Measurements from ENCODE around the gene MMP17.

The MMP17 gene

DNA sequence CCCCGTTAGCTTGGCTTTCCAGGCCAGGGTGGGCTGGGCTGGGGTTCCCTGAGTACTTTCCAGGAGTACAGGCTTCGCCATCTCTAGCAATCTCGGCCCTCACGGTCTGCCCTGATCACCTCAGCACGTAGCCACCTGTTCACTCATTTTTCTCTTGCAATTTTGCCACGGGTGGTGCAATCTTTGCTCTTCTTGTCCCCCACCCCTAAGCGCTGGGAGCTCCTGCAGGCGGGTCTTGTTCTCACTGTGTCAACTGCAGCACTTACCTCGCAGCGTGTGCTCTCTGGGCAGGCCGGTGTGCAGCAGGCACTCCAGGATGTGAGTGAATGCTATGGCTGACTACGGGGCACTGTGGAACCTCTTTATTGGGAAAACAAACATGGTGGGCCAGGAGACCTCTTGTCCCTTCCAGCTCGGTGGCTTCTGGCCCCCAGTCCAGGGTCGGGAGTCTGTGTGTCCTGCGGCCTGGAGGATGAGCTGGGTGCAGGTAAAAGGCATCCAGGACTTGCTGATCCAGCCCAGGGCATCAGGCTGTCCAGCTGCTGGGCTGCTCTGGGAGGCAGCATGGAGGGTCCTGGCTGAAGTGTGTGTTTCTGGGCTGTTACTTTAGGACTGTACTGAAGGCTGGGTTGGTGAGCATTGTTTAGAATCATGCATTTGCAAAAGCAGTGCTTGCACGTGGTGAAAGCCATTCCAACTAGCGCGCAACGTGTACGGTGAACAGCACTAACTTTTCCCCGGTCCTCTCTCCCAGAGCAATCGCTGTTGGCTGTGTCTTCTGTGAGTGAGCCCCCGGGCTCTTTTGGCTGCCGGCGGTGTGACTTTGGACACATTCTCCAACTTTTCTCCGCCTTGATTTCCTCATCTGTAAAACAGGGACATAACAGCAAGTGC, 64.8 kb downstream of the MMP17 start:
- Histone ChIP-seq H2AFZ (ENCODE audit: low read length) (no peak overlapping the region), H3K4me3 (ENCODE audit: low read length) (no peak overlapping the region), H3K36me3 (replicated peaks; ENCODE audit: insufficient read depth, low read length) (no peaks in the 10 kb centered on the region), H3K4me2 (ENCODE audit: low read depth, low read length) (no peak overlapping the region), H4K20me1 (ENCODE audit: insufficient read depth, low read length) (no peaks in the 10 kb centered on the region), H3K27ac (ENCODE audit: low read length) (no peak overlapping the region), H3F3A (ENCODE audit: insufficient read depth, low read length) (no peaks in the 10 kb centered on the region), H3K9ac (ENCODE audit: low read length) (no peak overlapping the region), H3K9me2 (replicated peaks; ENCODE audit: insufficient read depth, low read length) (no peaks in the 10 kb centered on the region), H3K79me2 (ENCODE audit: low read length) (no peaks in the 10 kb centered on the region; the same call in 1 of the 2 replicates), H3K9me3 (replicated peaks; ENCODE audit: insufficient read depth, low read length) (no peaks in the 10 kb centered on the region), H3K27me3 (replicated peaks; ENCODE audit: insufficient read depth, low read length) (no peaks in the 10 kb centered on the region), H3K4me1 (ENCODE audit: low read length) (no peaks in the 10 kb centered on the region)
- no peak for TF ChIP-seq EZH2 (optimal IDR thresholded peaks at IDR 0.05; ENCODE audit: low read depth, low read length)
- TF ChIP-seq, protein P1, sequence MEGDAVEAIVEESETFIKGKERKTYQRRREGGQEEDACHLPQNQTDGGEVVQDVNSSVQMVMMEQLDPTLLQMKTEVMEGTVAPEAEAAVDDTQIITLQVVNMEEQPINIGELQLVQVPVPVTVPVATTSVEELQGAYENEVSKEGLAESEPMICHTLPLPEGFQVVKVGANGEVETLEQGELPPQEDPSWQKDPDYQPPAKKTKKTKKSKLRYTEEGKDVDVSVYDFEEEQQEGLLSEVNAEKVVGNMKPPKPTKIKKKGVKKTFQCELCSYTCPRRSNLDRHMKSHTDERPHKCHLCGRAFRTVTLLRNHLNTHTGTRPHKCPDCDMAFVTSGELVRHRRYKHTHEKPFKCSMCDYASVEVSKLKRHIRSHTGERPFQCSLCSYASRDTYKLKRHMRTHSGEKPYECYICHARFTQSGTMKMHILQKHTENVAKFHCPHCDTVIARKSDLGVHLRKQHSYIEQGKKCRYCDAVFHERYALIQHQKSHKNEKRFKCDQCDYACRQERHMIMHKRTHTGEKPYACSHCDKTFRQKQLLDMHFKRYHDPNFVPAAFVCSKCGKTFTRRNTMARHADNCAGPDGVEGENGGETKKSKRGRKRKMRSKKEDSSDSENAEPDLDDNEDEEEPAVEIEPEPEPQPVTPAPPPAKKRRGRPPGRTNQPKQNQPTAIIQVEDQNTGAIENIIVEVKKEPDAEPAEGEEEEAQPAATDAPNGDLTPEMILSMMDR (IDR thresholded peaks at IDR 0.05; ENCODE audit: low read length) = no peak
- no peak for TF ChIP-seq EZH2phosphoT487 (IDR thresholded peaks at IDR 0.05; ENCODE audit: low read length)
- DNase-seq = no peak

DNA sequence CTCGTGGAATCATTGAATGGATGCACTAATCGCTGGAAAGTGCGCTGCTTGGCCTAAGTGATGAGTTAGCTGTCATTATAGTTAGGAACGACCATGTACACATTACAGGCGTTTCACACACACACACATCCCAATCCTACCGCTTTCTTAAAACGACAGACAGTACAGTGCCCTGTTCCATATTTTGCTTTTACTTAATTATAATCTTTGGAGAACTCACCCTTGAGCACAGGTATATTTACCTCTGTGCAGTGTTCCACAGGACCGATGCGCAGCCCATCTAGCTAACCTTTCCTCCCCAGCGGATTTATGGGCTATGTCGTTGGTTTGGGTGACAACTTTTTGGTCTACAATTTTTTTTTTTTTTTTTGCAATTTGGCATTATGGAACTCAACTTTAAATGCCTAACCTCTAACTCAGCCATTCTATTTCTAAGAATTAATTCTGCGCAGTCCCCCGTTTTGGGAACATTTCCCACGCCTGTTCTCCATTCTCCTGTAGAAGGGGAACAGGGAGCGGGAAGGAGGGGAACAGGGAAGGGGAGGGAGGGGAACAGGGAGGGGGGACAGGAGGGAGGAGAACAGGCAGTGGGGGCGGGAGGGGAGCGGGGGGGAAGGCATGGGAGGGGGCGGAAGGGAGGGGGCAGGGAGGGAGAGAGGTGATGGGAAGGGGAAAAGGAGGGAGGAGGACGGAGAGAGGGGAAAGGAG, 65.6 kb downstream of the MMP17 start:
- H2AFZ ChIP-seq (ENCODE audit: low read length) = no peak overlapping the region
- no peak for DNase-seq
- no peak overlapping the region for H3K4me3 ChIP-seq (ENCODE audit: low read length)
- no peak for TF ChIP-seq EZH2phosphoT487 (IDR thresholded peaks at IDR 0.05; ENCODE audit: low read length)
- TF ChIP-seq, protein P1 (IDR thresholded peaks at IDR 0.05; ENCODE audit: low read length) = no peak
- TF ChIP-seq EZH2 (optimal IDR thresholded peaks at IDR 0.05; ENCODE audit: low read depth, low read length) = no peak
- H3K4me1 ChIP-seq (ENCODE audit: low read length) = no peaks in the 10 kb centered on the region
- no peak overlapping the region for H3K9ac ChIP-seq (ENCODE audit: low read length)
- no peaks in the 10 kb centered on the region; the same call in 1 of the 2 replicates for H3K79me2 ChIP-seq (ENCODE audit: low read length)
- H3K36me3 ChIP-seq (replicated peaks; ENCODE audit: insufficient read depth, low read length) = no peaks in the 10 kb centered on the region
- H3K9me2 ChIP-seq (replicated peaks; ENCODE audit: insufficient read depth, low read length) = no peaks in the 10 kb centered on the region
- no peak overlapping the region for H3K27ac ChIP-seq (ENCODE audit: low read length)
- H3K4me2 ChIP-seq (ENCODE audit: low read depth, low read length) = no peak overlapping the region
- no peaks in the 10 kb centered on the region for H4K20me1 ChIP-seq (ENCODE audit: insufficient read depth, low read length)
- H3F3A ChIP-seq (ENCODE audit: insufficient read depth, low read length) = no peaks in the 10 kb centered on the region
- H3K27me3 ChIP-seq (replicated peaks; ENCODE audit: insufficient read depth, low read length) = no peaks in the 10 kb centered on the region
- no peaks in the 10 kb centered on the region for H3K9me3 ChIP-seq (replicated peaks; ENCODE audit: insufficient read depth, low read length)

DNA sequence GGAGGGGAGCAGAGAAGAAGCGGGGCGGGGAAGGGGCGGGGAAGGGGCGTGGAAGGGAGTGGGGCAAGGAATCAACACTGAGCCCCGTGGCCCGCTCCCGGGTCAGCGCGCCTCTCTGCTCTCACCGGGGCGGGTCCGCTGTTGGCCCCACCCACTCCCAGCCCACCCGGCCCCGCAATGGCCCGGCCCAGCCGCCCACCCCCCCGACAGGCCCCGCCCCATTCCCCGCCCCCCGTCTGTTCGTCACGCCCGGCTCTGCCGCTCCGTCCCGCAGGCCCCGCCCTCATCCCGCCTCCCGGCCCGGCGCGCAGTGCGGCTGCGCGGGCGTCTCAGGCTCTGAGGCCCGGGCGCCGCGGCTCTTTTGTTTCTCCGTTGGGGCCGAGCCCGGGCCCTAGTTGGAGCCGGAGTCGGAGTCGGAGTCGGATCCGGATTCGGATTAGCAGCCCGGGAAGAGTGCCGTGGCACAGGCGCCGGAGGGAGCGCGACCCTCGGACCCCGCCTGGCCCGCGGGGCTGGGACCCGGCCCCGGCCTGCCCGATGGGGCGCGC, 66.2 kb downstream of the MMP17 start, which contains the start of gene ULK1:
ULK1 (plus strand) TSS at position 310 of the 548 bp plus-strand sequence. CDS start 380 bp downstream, outside the sequence.
- Histone ChIP-seq H4K20me1 (ENCODE audit: insufficient read depth, low read length) (no peaks in the 10 kb centered on the region), H3K9me3 (replicated peaks; ENCODE audit: insufficient read depth, low read length) (no peaks in the 10 kb centered on the region), H3K27me3 (replicated peaks; ENCODE audit: insufficient read depth, low read length) (no peaks in the 10 kb centered on the region), H3K4me3 (ENCODE audit: low read length) (peak within 1 kb of the TSS; percentile 67), H3F3A (ENCODE audit: insufficient read depth, low read length) (no peaks in the 10 kb centered on the region), H3K9me2 (replicated peaks; ENCODE audit: insufficient read depth, low read length) (no peaks in the 10 kb centered on the region), H2AFZ (ENCODE audit: low read length) (no peak within 1 kb of the TSS), H3K36me3 (replicated peaks; ENCODE audit: insufficient read depth, low read length) (no peaks in the 10 kb centered on the region), H3K79me2 (ENCODE audit: low read length) (no peaks in the 10 kb centered on the region; the same call in 1 of the 2 replicates), H3K4me2 (ENCODE audit: low read depth, low read length) (peak within 1 kb of the TSS; percentile 87), H3K9ac (ENCODE audit: low read length) (peak within 1 kb of the TSS; percentile 82), H3K4me1 (ENCODE audit: low read length) (no peaks in the 10 kb centered on the region), H3K27ac (ENCODE audit: low read length) (peak within 1 kb of the TSS; percentile 67; the same call in 1 of the 2 replicates)
- peak; percentile 79 for DNase-seq
- TF ChIP-seq EZH2 (optimal IDR thresholded peaks at IDR 0.05; ENCODE audit: low read depth, low read length) = no peak
- TF ChIP-seq, protein P1 (IDR thresholded peaks at IDR 0.05; ENCODE audit: low read length) = no peak
- no peak for TF ChIP-seq EZH2phosphoT487 (IDR thresholded peaks at IDR 0.05; ENCODE audit: low read length)
